ENCODE results near the gene ANXA6.
A peak's percentile ranks its signal among the peaks of the same experiment; 100 is the strongest.

The ANXA6 gene

GRCh38 chr5:151123897-151124751 lies 33.5 kb downstream of the ANXA6 start:
- peak overlapping the region; percentile 24 to 46 for H3K27ac ChIP-seq
- no peak overlapping the region for H3K4me3 ChIP-seq
- DNase-seq (ENCODE audit: low spot score), result no peak
- no peak for TF ChIP-seq CTCF (IDR thresholded peaks at IDR 0.05)

- H3K27ac ChIP-seq, result no peak overlapping the region
- no peak for TF ChIP-seq CTCF (IDR thresholded peaks at IDR 0.05)
- DNase-seq (ENCODE audit: low spot score), result no peak
- H3K4me3 ChIP-seq, result no peak overlapping the region
Measured at GRCh38 chr5:151122828-151123227, 34.8 kb downstream of the ANXA6 start.

- DNase-seq (ENCODE audit: low spot score), result no peak
- Histone ChIP-seq H3K27ac (no peak overlapping the region), H3K4me3 (no peak overlapping the region)
- no peak for TF ChIP-seq CTCF (IDR thresholded peaks at IDR 0.05)
Measured at GRCh38 chr5:151121665-151122064, 35.9 kb downstream of the ANXA6 start.

- no peak overlapping the region for H3K27ac ChIP-seq
- DNase-seq (ENCODE audit: low spot score), result no peak
- H3K4me3 ChIP-seq, result no peak overlapping the region
- no peak for TF ChIP-seq CTCF (IDR thresholded peaks at IDR 0.05)
Measured at GRCh38 chr5:151121095-151121494, 36.5 kb downstream of the ANXA6 start.

GRCh38 chr5:151118913-151119575 lies 38.5 kb downstream of the ANXA6 start:
- Histone ChIP-seq H3K4me3 (no peak overlapping the region), H3K27ac (no peak overlapping the region)
- DNase-seq (ENCODE audit: low spot score), result no peak
- TF ChIP-seq CTCF (IDR thresholded peaks at IDR 0.05), result no peak

- DNase-seq (ENCODE audit: low spot score), result peak; percentile 83
- TF ChIP-seq CTCF (IDR thresholded peaks at IDR 0.05), result peak; percentile 93
- H3K4me3 ChIP-seq, result no peak overlapping the region
- peak overlapping the region in 1 of 2 donors; percentile 2 for H3K27ac ChIP-seq
Measured at GRCh38 chr5:151115272-151115905, 42.2 kb downstream of the ANXA6 start.

Data from coronary artery (tissue), 2 donors.